Testis (tissue), 2 donors: Measurements from ENCODE around the gene RGS7.

ENCODE experiments used
- POLR2A ChIP-seq: fragments of 450-650 bp; IDR thresholded peaks from one replicate; pipeline ENCODE4 v1.6.1; 2017; ENCODE audit warnings: antibody characterized with exemption, mild to moderate bottlenecking, moderate library complexity
- TF ChIP-seq, protein P1 (sequence below), 3 experiments: fragments of 450-650 bp in 2 of 3; fragments of 200-600 bp in 1 of 3; sonication (generic) in 1 of 3; IDR thresholded peaks; one replicate each; pipeline ENCODE4 v1.5.1; 2016 to 2019; ENCODE audit warnings: antibody characterized with exemption in 3 of 3, mild to moderate bottlenecking in 2 of 3, moderate library complexity in 1 of 3

DNA sequence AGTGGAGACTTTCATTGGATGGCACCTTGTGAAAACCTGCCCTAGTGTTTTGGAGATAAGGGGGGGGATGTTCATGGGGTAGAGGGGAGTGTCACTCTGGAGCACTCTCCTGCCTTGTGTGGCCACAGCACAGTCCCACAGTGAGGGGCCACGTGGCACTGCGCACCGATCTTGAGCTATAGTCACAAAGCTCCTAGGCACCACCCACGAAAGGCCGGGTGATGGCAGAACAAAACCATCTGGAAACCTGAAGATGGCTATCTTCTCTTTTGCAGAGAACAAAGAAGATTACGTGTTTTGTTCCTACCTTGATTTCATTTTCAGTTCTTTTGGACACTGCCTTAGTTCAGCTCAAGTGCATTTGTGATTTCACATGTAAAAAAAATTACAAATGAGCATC, 220.6 kb downstream of the RGS7 start:
- TF ChIP-seq, protein P1, sequence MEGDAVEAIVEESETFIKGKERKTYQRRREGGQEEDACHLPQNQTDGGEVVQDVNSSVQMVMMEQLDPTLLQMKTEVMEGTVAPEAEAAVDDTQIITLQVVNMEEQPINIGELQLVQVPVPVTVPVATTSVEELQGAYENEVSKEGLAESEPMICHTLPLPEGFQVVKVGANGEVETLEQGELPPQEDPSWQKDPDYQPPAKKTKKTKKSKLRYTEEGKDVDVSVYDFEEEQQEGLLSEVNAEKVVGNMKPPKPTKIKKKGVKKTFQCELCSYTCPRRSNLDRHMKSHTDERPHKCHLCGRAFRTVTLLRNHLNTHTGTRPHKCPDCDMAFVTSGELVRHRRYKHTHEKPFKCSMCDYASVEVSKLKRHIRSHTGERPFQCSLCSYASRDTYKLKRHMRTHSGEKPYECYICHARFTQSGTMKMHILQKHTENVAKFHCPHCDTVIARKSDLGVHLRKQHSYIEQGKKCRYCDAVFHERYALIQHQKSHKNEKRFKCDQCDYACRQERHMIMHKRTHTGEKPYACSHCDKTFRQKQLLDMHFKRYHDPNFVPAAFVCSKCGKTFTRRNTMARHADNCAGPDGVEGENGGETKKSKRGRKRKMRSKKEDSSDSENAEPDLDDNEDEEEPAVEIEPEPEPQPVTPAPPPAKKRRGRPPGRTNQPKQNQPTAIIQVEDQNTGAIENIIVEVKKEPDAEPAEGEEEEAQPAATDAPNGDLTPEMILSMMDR (IDR thresholded peaks at IDR 0.05) = no peak
- no peak for TF ChIP-seq POLR2A
